HEK293 (cell line): ENCODE data around the gene PAK1.

Experiments used
- BCL6B ChIP-seq: fragments of 450-650 bp; formaldehyde crosslinking; IDR thresholded peaks from 2 replicates; pipeline ENCODE4 v1.5.1; 2017; ENCODE audit warnings: missing biosample characterization, missing genetic modification characterization
- KLF10 ChIP-seq: fragments of 450-650 bp; IDR thresholded peaks from 2 replicates; pipeline ENCODE4 v1.5.1; 2018; ENCODE audit warnings: missing biosample characterization, mild to moderate bottlenecking, missing genetic modification characterization
- KLF8 ChIP-seq: fragments of 450-650 bp; formaldehyde crosslinking; IDR thresholded peaks from 2 replicates; pipeline ENCODE4 v1.5.1; 2016; ENCODE audit warnings: missing biosample characterization, missing genetic modification characterization
- PATZ1 ChIP-seq: fragments of 450-650 bp; formaldehyde crosslinking; IDR thresholded peaks from 2 replicates; pipeline ENCODE4 v1.5.1; 2016; ENCODE audit warnings: missing biosample characterization, missing genetic modification characterization
- PRDM10 ChIP-seq: fragments of 450-650 bp; formaldehyde crosslinking; IDR thresholded peaks from 2 replicates; pipeline ENCODE4 v1.5.1; 2016; ENCODE audit warnings: missing biosample characterization, missing genetic modification characterization
- PRDM6 ChIP-seq: fragments of 450-650 bp; formaldehyde crosslinking; IDR thresholded peaks from 2 replicates; pipeline ENCODE4 v1.5.1; 2017; ENCODE audit warnings: missing biosample characterization, missing genetic modification characterization
- WT1 ChIP-seq: fragments of 450-650 bp; formaldehyde crosslinking; IDR thresholded peaks from 2 replicates; pipeline ENCODE4 v1.5.1; 2016; ENCODE audit warnings: missing biosample characterization, missing genetic modification characterization
- ZBTB17 ChIP-seq: fragments of 450-650 bp; formaldehyde crosslinking; IDR thresholded peaks from 2 replicates; pipeline ENCODE4 v1.5.1; 2016; ENCODE audit warnings: missing biosample characterization, missing genetic modification characterization
- ZFP69B ChIP-seq: fragments of 450-650 bp; formaldehyde crosslinking; IDR thresholded peaks from 2 replicates; pipeline ENCODE4 v1.5.1; 2016; ENCODE audit warnings: missing biosample characterization, missing genetic modification characterization
- ZNF10 ChIP-seq: fragments of 450-650 bp; formaldehyde crosslinking; IDR thresholded peaks from 2 replicates; pipeline ENCODE4 v1.5.1; 2017; ENCODE audit warnings: missing biosample characterization, missing genetic modification characterization
- ZNF16 ChIP-seq: fragments of 450-650 bp; formaldehyde crosslinking; IDR thresholded peaks from 2 replicates; pipeline ENCODE4 v1.5.1; 2016; ENCODE audit warnings: low read depth, missing biosample characterization, missing genetic modification characterization
- ZNF184 ChIP-seq: fragments of 450-650 bp; IDR thresholded peaks from 2 replicates; pipeline ENCODE4 v1.5.1; 2018; ENCODE audit warnings: missing biosample characterization, mild to moderate bottlenecking, missing genetic modification characterization
- ZNF2 ChIP-seq: fragments of 450-650 bp; formaldehyde crosslinking; IDR thresholded peaks from 2 replicates; pipeline ENCODE4 v1.5.1; 2016; ENCODE audit warnings: missing biosample characterization, missing genetic modification characterization
- ZNF214 ChIP-seq: fragments of 450-650 bp; formaldehyde crosslinking; IDR thresholded peaks from 2 replicates; pipeline ENCODE4 v1.5.1; 2017; ENCODE audit warnings: missing biosample characterization, mild to moderate bottlenecking, missing genetic modification characterization, borderline replicate concordance
- ZNF292 ChIP-seq: fragments of 450-650 bp; formaldehyde crosslinking; IDR thresholded peaks from 2 replicates; pipeline ENCODE4 v1.5.1; 2016; ENCODE audit warnings: low read depth, missing biosample characterization, missing genetic modification characterization, borderline replicate concordance
- ZNF324 ChIP-seq: fragments of 450-650 bp; formaldehyde crosslinking; IDR thresholded peaks from 2 replicates; pipeline ENCODE4 v1.5.1; 2016; ENCODE audit warnings: missing biosample characterization, missing genetic modification characterization
- ZNF350 ChIP-seq: fragments of 450-650 bp; formaldehyde crosslinking; IDR thresholded peaks from 2 replicates; pipeline ENCODE4 v1.5.0; 2017; ENCODE audit warnings: missing biosample characterization, mild to moderate bottlenecking, missing genetic modification characterization
- ZNF518A ChIP-seq: fragments of 450-650 bp; formaldehyde crosslinking; conservative IDR thresholded peaks from 2 replicates; pipeline ENCODE4 v1.5.1; 2016; ENCODE audit warnings: low read depth, missing biosample characterization, missing genetic modification characterization
- ZNF549 ChIP-seq: fragments of 450-650 bp; IDR thresholded peaks from 2 replicates; pipeline ENCODE4 v1.5.1; 2018; ENCODE audit warnings: missing biosample characterization, missing genetic modification characterization, mild to moderate bottlenecking, inconsistent platforms, moderate library complexity
- ZNF555 ChIP-seq: fragments of 450-650 bp; formaldehyde crosslinking; conservative IDR thresholded peaks from 2 replicates; pipeline ENCODE4 v1.5.1; 2017; ENCODE audit warnings: missing biosample characterization, mild to moderate bottlenecking, missing genetic modification characterization, inconsistent platforms
- ZNF558 ChIP-seq: fragments of 450-650 bp; formaldehyde crosslinking; IDR thresholded peaks from 2 replicates; pipeline ENCODE4 v1.5.1; 2016; ENCODE audit warnings: missing biosample characterization, missing genetic modification characterization
- ZNF626 ChIP-seq: fragments of 450-650 bp; sonication (Bioruptor Pico); formaldehyde crosslinking; IDR thresholded peaks from 2 replicates; pipeline ENCODE4 v1.5.1; 2018; ENCODE audit warnings: missing biosample characterization, missing genetic modification characterization, inconsistent platforms
- ZNF629 ChIP-seq: fragments of 450-650 bp; formaldehyde crosslinking; IDR thresholded peaks from 2 replicates; pipeline ENCODE4 v1.5.1; 2017; ENCODE audit warnings: missing biosample characterization, missing genetic modification characterization
- ZNF660 ChIP-seq: fragments of 450-650 bp; IDR thresholded peaks from 2 replicates; pipeline ENCODE4 v1.5.1; 2018; ENCODE audit warnings: missing biosample characterization, mild to moderate bottlenecking, missing genetic modification characterization
- ZNF677 ChIP-seq: fragments of 450-650 bp; IDR thresholded peaks from 2 replicates; pipeline ENCODE4 v1.5.0; 2018; ENCODE audit warnings: missing biosample characterization, mild to moderate bottlenecking, missing genetic modification characterization, moderate library complexity
- ZNF747 ChIP-seq: fragments of 450-650 bp; formaldehyde crosslinking; IDR thresholded peaks from 2 replicates; pipeline ENCODE4 v1.5.1; 2016; ENCODE audit warnings: missing biosample characterization, missing genetic modification characterization
- ZNF843 ChIP-seq: fragments of 450-650 bp; formaldehyde crosslinking; IDR thresholded peaks from 2 replicates; pipeline ENCODE4 v1.5.1; 2016; ENCODE audit warnings: missing biosample characterization, missing genetic modification characterization

Gene PAK1

DNA sequence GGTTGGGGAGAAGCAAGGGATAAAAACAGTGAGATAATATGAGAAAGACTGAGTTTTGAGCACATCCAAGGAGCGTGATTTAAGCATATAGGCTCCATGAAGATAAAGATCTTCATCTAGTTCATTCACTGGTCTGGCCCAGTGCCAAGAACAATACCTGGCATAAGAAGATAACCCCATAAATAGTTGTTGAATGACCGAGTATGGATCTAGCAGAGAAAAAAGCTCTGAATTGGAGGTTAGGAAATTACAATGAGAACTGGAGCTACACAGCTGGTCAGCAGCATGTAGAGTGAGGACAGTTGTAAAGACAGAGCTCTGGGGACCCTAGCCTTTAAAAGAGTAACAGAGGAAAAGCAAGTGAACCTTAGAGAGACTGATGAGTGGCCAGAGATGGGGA, 33.0 kb upstream of the PAK1 start (continued):
- peak; percentile 61; the same call in 1 of the 2 replicates for TF ChIP-seq BCL6B
- TF ChIP-seq ZNF10 (tag by site-specific recombination): 0 out of 2 replicates have a peak, but pooled peaks have one; percentile 17
- TF ChIP-seq ZNF16: no peak
- TF ChIP-seq KLF8 (tag by site-specific recombination): peak; percentile 48; the same call in 1 of the 2 replicates
- TF ChIP-seq ZNF214: peak; percentile 45; the same call in 1 of the 2 replicates
- 0 out of 2 replicates have a peak, but pooled peaks have one; percentile 43 for TF ChIP-seq ZNF558
- TF ChIP-seq PRDM6 (tag by site-specific recombination): peak; percentile 53; the same call in 1 of the 2 replicates
- peak; percentile 89; the same call in 1 of the 2 replicates for TF ChIP-seq ZNF184 (tag by site-specific recombination)
- peak; percentile 40; the same call in 1 of the 2 replicates for TF ChIP-seq ZNF843 (tag by site-specific recombination)
- no peak for TF ChIP-seq ZNF747 (tag by site-specific recombination)
- peak; percentile 31; the same call in 1 of the 2 replicates for TF ChIP-seq PRDM10 (tag by site-specific recombination)
- no peak for TF ChIP-seq ZNF518A (tag by site-specific recombination)
- no peak for TF ChIP-seq ZNF2 (tag by site-specific recombination)
- 0 out of 2 replicates have a peak, but pooled peaks have one; percentile 46 for TF ChIP-seq ZNF629
- TF ChIP-seq ZNF292 (tag by site-specific recombination): no peak
- 0 out of 2 replicates have a peak, but pooled peaks have one; percentile 11 for TF ChIP-seq WT1
- no peak for TF ChIP-seq PATZ1 (tag by site-specific recombination)
- no peak for TF ChIP-seq ZNF677 (tag by site-specific recombination)
- TF ChIP-seq ZNF555 (tag by site-specific recombination): no peak
- peak; percentile 40; the same call in 1 of the 2 replicates for TF ChIP-seq ZBTB17 (tag by site-specific recombination)
- no peak for TF ChIP-seq ZFP69B
- TF ChIP-seq ZNF324 (tag by site-specific recombination): 0 out of 2 replicates have a peak, but pooled peaks have one; percentile 43
- TF ChIP-seq KLF10: peak; percentile 74
- TF ChIP-seq ZNF549 (tag by site-specific recombination): peak; percentile 72; the same call in 1 of the 2 replicates
- TF ChIP-seq ZNF626 (tag by site-specific recombination): no peak
- peak; percentile 85 for TF ChIP-seq ZNF660 (tag by site-specific recombination)
- peak; percentile 84 for TF ChIP-seq ZNF350 (tag by site-specific recombination)
